Fibroblast of villous mesenchyme (primary cell): ENCODE results near the gene CIDEA. TPM values are rescaled to one million over a fixed set of nuclear protein-coding genes. Genes with fewer than 3 reads are reported as not detected.
A peak's percentile ranks its signal among the peaks of the same experiment; 100 is the strongest.

Source experiments
- DNase-seq: peaks from one replicate; pipeline ENCODE4 v3.0.0-alpha.2; 2010; ENCODE audit warnings: low read depth
- H3K4me3 ChIP-seq: 2 replicates; pipeline ENCODE4 v1.5.1; 2011; ENCODE audit warnings: low read depth, mild to moderate bottlenecking, low read length
- CTCF ChIP-seq: IDR thresholded peaks from 2 replicates; pipeline ENCODE4 v1.5.1; 2012; ENCODE audit warnings: low read depth, mild to moderate bottlenecking, low read length; ENCODE audit not compliant: insufficient read depth
- total RNA-seq: library from RNA; depleted of rRNA; stranded (reverse); fragments of >200 nt; gene quantifications from 2 replicates; pipeline ENCODE4 v1.2.3, GENCODE V29; 2012

The CIDEA gene
- total RNA-seq, 1 donor, result not detected

GRCh38 chr18:12305211-12305610 lies 51.0 kb downstream of the CIDEA start:
- H3K4me3 ChIP-seq, result no peak overlapping the region
- no peak for TF ChIP-seq CTCF
- no peak for DNase-seq

- peak overlapping the region; percentile 69 for H3K4me3 ChIP-seq
- TF ChIP-seq CTCF, result no peak
- no peak for DNase-seq
Measured at GRCh38 chr18:12305930-12306629, 51.9 kb downstream of the CIDEA start.

GRCh38 chr18:12306752-12307700 lies 52.9 kb downstream of the CIDEA start:
- DNase-seq, result peak; percentile 82
- TF ChIP-seq CTCF, result peak; percentile 27
- peak overlapping the region; percentile 69 for H3K4me3 ChIP-seq

GRCh38 chr18:12307701-12308385 lies 53.7 kb downstream of the CIDEA start, which contains the start of gene TUBB6:
TUBB6 (plus strand) TSS chr18:12308241; CDS start chr18:12308293, 52 bp downstream.
- TF ChIP-seq CTCF, result no peak
- peak within 1 kb of the TSS; percentile 82 for H3K4me3 ChIP-seq
- DNase-seq, result peak; percentile 79

GRCh38 chr18:12308386-12309100 lies 54.4 kb downstream of the CIDEA start:
- H3K4me3 ChIP-seq, result peak overlapping the region; percentile 82
- TF ChIP-seq CTCF, result no peak
- peak; percentile 93 for DNase-seq

GRCh38 chr18:12309683-12310198 lies 55.6 kb downstream of the CIDEA start:
- no peak for TF ChIP-seq CTCF
- DNase-seq, result peak; percentile 28
- peak overlapping the region; percentile 82 for H3K4me3 ChIP-seq
